Fibroblast of skin of back (primary cell): ENCODE data around the gene TMPRSS15.
A peak's percentile ranks its signal among the peaks of the same experiment; 100 is the strongest.

Source experiments
- DNase-seq: peaks from one replicate; pipeline ENCODE4 v3.0.0-alpha.2; 2013

Gene TMPRSS15

GRCh38 chr21:18349468-18349867 is 54.1 kb downstream of the TMPRSS15 start:
- DNase-seq = no peak

GRCh38 chr21:18340387-18340942 is 63.1 kb downstream of the TMPRSS15 start:
- peak; percentile 33 for DNase-seq

GRCh38 chr21:18335651-18336236 is 67.8 kb downstream of the TMPRSS15 start:
- no peak for DNase-seq

- DNase-seq = peak; percentile 8
Measured at GRCh38 chr21:18334066-18334465, 69.5 kb downstream of the TMPRSS15 start.

- DNase-seq = no peak
Measured at GRCh38 chr21:18318156-18318555, 85.4 kb downstream of the TMPRSS15 start.

- no peak for DNase-seq
Measured at GRCh38 chr21:18298228-18298627, 105.4 kb downstream of the TMPRSS15 start.

GRCh38 chr21:18294100-18294499 is 109.5 kb downstream of the TMPRSS15 start:
- no peak for DNase-seq

GRCh38 chr21:18289876-18290275 is 113.7 kb downstream of the TMPRSS15 start:
- DNase-seq = no peak

- DNase-seq = no peak
Measured at GRCh38 chr21:18285379-18285778, 118.2 kb downstream of the TMPRSS15 start.

GRCh38 chr21:18275781-18276180 is 127.8 kb downstream of the TMPRSS15 start:
- DNase-seq = no peak

GRCh38 chr21:18274370-18274769 is 129.2 kb downstream of the TMPRSS15 start:
- no peak for DNase-seq

- DNase-seq = no peak
Measured at GRCh38 chr21:18273400-18273799, 130.2 kb downstream of the TMPRSS15 start.

- no peak for DNase-seq
Measured at GRCh38 chr21:18269856-18270255, 133.7 kb downstream of the TMPRSS15 start.

GRCh38 chr21:18268906-18269305 is 134.7 kb downstream of the TMPRSS15 start:
- DNase-seq = no peak

- no peak for DNase-seq
Measured at GRCh38 chr21:18267496-18267895, 136.1 kb downstream of the TMPRSS15 start.

- no peak for DNase-seq
Measured at GRCh38 chr21:18265944-18266343, 137.6 kb downstream of the TMPRSS15 start.

GRCh38 chr21:18253799-18254198 is 149.8 kb downstream of the TMPRSS15 start:
- no peak for DNase-seq

- peak; percentile 20 for DNase-seq
Measured at GRCh38 chr21:18253221-18253620, 150.4 kb downstream of the TMPRSS15 start.

GRCh38 chr21:18252680-18253079 is 150.9 kb downstream of the TMPRSS15 start:
- DNase-seq = no peak

GRCh38 chr21:18252256-18252655 is 151.3 kb downstream of the TMPRSS15 start:
- DNase-seq = no peak

GRCh38 chr21:18251065-18251464 is 152.5 kb downstream of the TMPRSS15 start:
- no peak for DNase-seq

- DNase-seq = no peak
Measured at GRCh38 chr21:18249672-18250071, 153.9 kb downstream of the TMPRSS15 start.

GRCh38 chr21:18248171-18248570 is 155.4 kb downstream of the TMPRSS15 start:
- DNase-seq = no peak

- DNase-seq = no peak
Measured at GRCh38 chr21:18245464-18245967, 158.1 kb downstream of the TMPRSS15 start.
